ENCODE measurements around the gene HCN2. TPM values are rescaled to one million over a fixed set of nuclear protein-coding genes. Genes with fewer than 3 reads are reported as not detected.
A peak's percentile ranks its signal among the peaks of the same experiment; 100 is the strongest.

Gene HCN2
- under 1 TPM; 0.20 to 0.24 (median 0.22) TPM for total RNA-seq

- peak in 1 of 2 donors; percentile 3 for ATAC-seq
- DNase-seq, result no peak
- H3K4me1 Mint-ChIP-seq (ENCODE audit: low read depth), result peaks cover 4% of the 10 kb centered on the region
- peaks cover 25% of the 10 kb centered on the region for H3K27me3 Mint-ChIP-seq (ENCODE audit: low read depth)
- no peaks in the 10 kb centered on the region for H3K9me3 Mint-ChIP-seq
- H3K36me3 Mint-ChIP-seq (ENCODE audit: insufficient read depth), result no peaks in the 10 kb centered on the region
- H3K4me3 Mint-ChIP-seq, result no peak within 1 kb of the TSS
Observed at GRCh38 chr19:589693-590395, at the start of gene HCN2. TSS of gene HCN2 (plus strand) at chr19:589881. CDS start at chr19:589946, 65 bp downstream.

- no peak for ATAC-seq
- DNase-seq, result no peak
- H3K27me3 Mint-ChIP-seq (ENCODE audit: low read depth), result no peaks in the 10 kb centered on the region
- peaks cover 6% of the 10 kb centered on the region for H3K36me3 Mint-ChIP-seq (ENCODE audit: insufficient read depth)
- peaks cover 20% of the 10 kb centered on the region for H3K4me1 Mint-ChIP-seq (ENCODE audit: low read depth)
- H3K9me3 Mint-ChIP-seq, result no peaks in the 10 kb centered on the region
- H3K4me3 Mint-ChIP-seq, result no peak overlapping the region
Observed at GRCh38 chr19:540867-541637, 48.6 kb upstream of the HCN2 start.

GRCh38 chr19:541699-542098 is 48.0 kb upstream of the HCN2 start:
- peaks cover 20% of the 10 kb centered on the region for H3K4me1 Mint-ChIP-seq (ENCODE audit: low read depth)
- DNase-seq (no peak), ATAC-seq (no peak)
- H3K36me3 Mint-ChIP-seq (ENCODE audit: insufficient read depth), result peaks cover 6% of the 10 kb centered on the region
- H3K4me3 Mint-ChIP-seq, result no peak overlapping the region
- H3K27me3 Mint-ChIP-seq (ENCODE audit: low read depth), result no peaks in the 10 kb centered on the region
- no peaks in the 10 kb centered on the region for H3K9me3 Mint-ChIP-seq

- Mint-ChIP-seq H3K4me3 (no peak overlapping the region), H3K9me3 (no peaks in the 10 kb centered on the region), H3K4me1 (ENCODE audit: low read depth) (peaks cover 20% of the 10 kb centered on the region), H3K27me3 (ENCODE audit: low read depth) (no peaks in the 10 kb centered on the region), H3K36me3 (ENCODE audit: insufficient read depth) (peaks cover 6% of the 10 kb centered on the region)
- DNase-seq, result no peak
- ATAC-seq, result no peak
Observed at GRCh38 chr19:542173-542866, 47.4 kb upstream of the HCN2 start.

GRCh38 chr19:543910-544608 is 45.6 kb upstream of the HCN2 start, which contains the start of gene GZMM:
TSS of gene GZMM (plus strand) at chr19:544053. CDS start at chr19:544072, 19 bp downstream.
- Mint-ChIP-seq H3K27me3 (ENCODE audit: low read depth) (no peaks in the 10 kb centered on the region), H3K4me1 (ENCODE audit: low read depth) (peaks cover 20% of the 10 kb centered on the region)
- ATAC-seq, result peak; percentile 96 to 97

GRCh38 chr19:547117-547516 is 42.6 kb upstream of the HCN2 start:
- no peak for ATAC-seq
- Mint-ChIP-seq H3K27me3 (ENCODE audit: low read depth) (no peaks in the 10 kb centered on the region), H3K36me3 (ENCODE audit: insufficient read depth) (peaks cover 6% of the 10 kb centered on the region), H3K4me1 (ENCODE audit: low read depth) (peaks cover 21% of the 10 kb centered on the region), H3K4me3 (no peak overlapping the region), H3K9me3 (no peaks in the 10 kb centered on the region)
- DNase-seq, result no peak

More at GRCh38 chr19:543910-544608, 45.6 kb upstream of the HCN2 start, which contains the start of gene GZMM:
- peaks cover 6% of the 10 kb centered on the region for H3K36me3 Mint-ChIP-seq (ENCODE audit: insufficient read depth)
- DNase-seq, result peak; percentile 71
- H3K4me3 Mint-ChIP-seq, result peak within 1 kb of the TSS; percentile 84
- H3K9me3 Mint-ChIP-seq, result no peaks in the 10 kb centered on the region

GRCh38 chr19:547836-548720 is 41.6 kb upstream of the HCN2 start:
- Mint-ChIP-seq H3K27me3 (ENCODE audit: low read depth) (no peaks in the 10 kb centered on the region), H3K36me3 (ENCODE audit: insufficient read depth) (peaks cover 6% of the 10 kb centered on the region), H3K4me1 (ENCODE audit: low read depth) (peaks cover 21% of the 10 kb centered on the region), H3K4me3 (no peak overlapping the region), H3K9me3 (no peaks in the 10 kb centered on the region)
- ATAC-seq, result no peak
- DNase-seq, result no peak

GRCh38 chr19:548886-549830 is 40.5 kb upstream of the HCN2 start:
- no peaks in the 10 kb centered on the region for H3K27me3 Mint-ChIP-seq (ENCODE audit: low read depth)
- ATAC-seq (no peak), DNase-seq (no peak)
- no peaks in the 10 kb centered on the region for H3K9me3 Mint-ChIP-seq
- H3K4me1 Mint-ChIP-seq (ENCODE audit: low read depth), result peaks cover 10% of the 10 kb centered on the region
- H3K4me3 Mint-ChIP-seq, result no peak overlapping the region
- H3K36me3 Mint-ChIP-seq (ENCODE audit: insufficient read depth), result peaks cover 6% of the 10 kb centered on the region

GRCh38 chr19:554817-555216 is 34.9 kb upstream of the HCN2 start:
- no peaks in the 10 kb centered on the region for H3K36me3 Mint-ChIP-seq (ENCODE audit: insufficient read depth)
- H3K9me3 Mint-ChIP-seq, result no peaks in the 10 kb centered on the region
- peaks cover 2% of the 10 kb centered on the region for H3K4me1 Mint-ChIP-seq (ENCODE audit: low read depth)
- no peak for DNase-seq
- no peak for ATAC-seq
- no peaks in the 10 kb centered on the region for H3K27me3 Mint-ChIP-seq (ENCODE audit: low read depth)
- H3K4me3 Mint-ChIP-seq, result no peak overlapping the region

- ATAC-seq (no peak), DNase-seq (no peak)
- Mint-ChIP-seq H3K27me3 (ENCODE audit: low read depth) (no peaks in the 10 kb centered on the region), H3K4me3 (no peak overlapping the region), H3K36me3 (ENCODE audit: insufficient read depth) (no peaks in the 10 kb centered on the region), H3K4me1 (ENCODE audit: low read depth) (peaks cover 2% of the 10 kb centered on the region), H3K9me3 (no peaks in the 10 kb centered on the region)
Observed at GRCh38 chr19:555474-555808, 34.2 kb upstream of the HCN2 start.

- H3K9me3 Mint-ChIP-seq, result no peaks in the 10 kb centered on the region
- no peak for DNase-seq
- H3K36me3 Mint-ChIP-seq (ENCODE audit: insufficient read depth), result no peaks in the 10 kb centered on the region
- H3K4me3 Mint-ChIP-seq, result no peak overlapping the region
- H3K27me3 Mint-ChIP-seq (ENCODE audit: low read depth), result no peaks in the 10 kb centered on the region
- no peaks in the 10 kb centered on the region for H3K4me1 Mint-ChIP-seq (ENCODE audit: low read depth)
- no peak for ATAC-seq
Observed at GRCh38 chr19:556611-557382, 32.9 kb upstream of the HCN2 start.

GRCh38 chr19:558770-559439 is 30.8 kb upstream of the HCN2 start:
- Mint-ChIP-seq H3K4me1 (ENCODE audit: low read depth) (no peaks in the 10 kb centered on the region), H3K9me3 (no peaks in the 10 kb centered on the region), H3K4me3 (no peak overlapping the region), H3K36me3 (ENCODE audit: insufficient read depth) (no peaks in the 10 kb centered on the region), H3K27me3 (ENCODE audit: low read depth) (no peaks in the 10 kb centered on the region)
- ATAC-seq, result no peak
- DNase-seq, result no peak

All from activated T-cell treated with anti-CD3 and anti-CD28 coated beads, Interleukin-2, amount 50 U/mL, for 4 hours (primary cell).